IMR-90 (cell line): ENCODE results near the gene PHF5A. TPM values are rescaled to one million over a fixed set of nuclear protein-coding genes. Genes with fewer than 3 reads are reported as not detected.

Experiments
- ATAC-seq: fragments of 200-7000 bp; cut with Tn5 transposase; 2 replicates; pipeline ENCODE4 v1.9.1; 2020; ENCODE audit warnings: low read depth, mild to moderate bottlenecking, moderate library complexity
- BruUV-seq: library from RNA; stranded (reverse); fragments of 400-500 nt; replicated peaks from 2 replicates; lab custom pipeline; 2021; lab: Mats Ljungman, UMichigan
- CTCF ChIA-PET: fragments of 300-600 bp; formaldehyde crosslinking; extraction: SDS; loops from one replicate; lab custom pipeline; 2021; ENCODE audit warnings: antibody characterized with exemption; lab: Yijun Ruan, JAX
- POLR2A ChIA-PET: fragments of 300-600 bp; sonication (Branson Sonifier 250); formaldehyde crosslinking; loops from one replicate; lab custom pipeline; 2022; ENCODE audit warnings: antibody characterized with exemption; ENCODE audit not compliant: unreplicated experiment; lab: Charles Lee
- DNase-seq: peaks from one replicate; pipeline ENCODE4 v3.0.0; 2013
- H2AFZ ChIP-seq: replicated peaks from 2 replicates; pipeline ENCODE3; 2013; ENCODE audit warnings: low read length, mild to moderate bottlenecking; ENCODE audit not compliant: poor library complexity
- H2AK5ac ChIP-seq: 2 replicates; pipeline ENCODE4 v1.6.1; 2013; ENCODE audit warnings: low read depth, low read length, inconsistent platforms
- H2AK9ac ChIP-seq: replicated peaks from 2 replicates; pipeline ENCODE3; 2013; ENCODE audit warnings: mild to moderate bottlenecking, low read depth, low read length, moderate library complexity; ENCODE audit not compliant: poor library complexity
- H2BK120ac ChIP-seq: 2 replicates; pipeline ENCODE4 v1.6.1; 2013; ENCODE audit warnings: low read depth, low read length, inconsistent platforms
- H2BK15ac ChIP-seq: 3 replicates; pipeline ENCODE4 v1.6.1; 2013; ENCODE audit warnings: low read depth, low read length, inconsistent platforms
- H2BK20ac ChIP-seq: 2 replicates; pipeline ENCODE4 v1.6.1; 2013; ENCODE audit warnings: low read depth, mild to moderate bottlenecking, inconsistent platforms, low read length, moderate library complexity
- H2BK5ac ChIP-seq: 2 replicates; pipeline ENCODE4 v1.6.1; 2013; ENCODE audit warnings: mild to moderate bottlenecking, low read depth, low read length, inconsistent platforms; ENCODE audit not compliant: poor library complexity, severe bottlenecking
- H3K14ac ChIP-seq: replicated peaks from 2 replicates; pipeline ENCODE4 v1.6.1; 2013; ENCODE audit warnings: low read depth, low read length, inconsistent platforms
- H3K18ac ChIP-seq: 2 replicates; pipeline ENCODE4 v1.6.1; 2013; ENCODE audit warnings: low read depth, low read length, control low read depth
- H3K23ac ChIP-seq: 2 replicates; pipeline ENCODE4 v1.6.1; 2013; ENCODE audit warnings: low read depth, low read length, inconsistent platforms
- H3K27ac ChIP-seq: 2 replicates; pipeline ENCODE4 v1.5.1; 2013; ENCODE audit warnings: mild to moderate bottlenecking, control low read depth, low read length; ENCODE audit not compliant: insufficient read depth
- H3K27me3 ChIP-seq: 2 replicates; pipeline ENCODE4 v1.6.1; 2013; ENCODE audit warnings: low read length; ENCODE audit not compliant: control insufficient read depth, insufficient read depth
- H3K36me3 ChIP-seq: 2 replicates; pipeline ENCODE4 v1.6.1; 2013; ENCODE audit warnings: low read length, mixed read lengths; ENCODE audit not compliant: control insufficient read depth, insufficient read depth
- H3K4ac ChIP-seq: 2 replicates; pipeline ENCODE4 v1.6.1; 2013; ENCODE audit warnings: low read depth, low read length, inconsistent platforms
- H3K4me1 ChIP-seq: 2 replicates; pipeline ENCODE4 v1.6.1; 2013; ENCODE audit warnings: low read length, mixed read lengths; ENCODE audit not compliant: control insufficient read depth, insufficient read depth
- H3K4me2 ChIP-seq: 2 replicates; pipeline ENCODE4 v1.6.1; 2013; ENCODE audit warnings: low read depth, mild to moderate bottlenecking, control low read depth, low read length, moderate library complexity
- H3K4me3 ChIP-seq: 2 replicates; pipeline ENCODE4 v1.5.1; 2013; ENCODE audit warnings: low read depth, mild to moderate bottlenecking, control low read depth, low read length, moderate library complexity; ENCODE audit not compliant: insufficient read depth
- H3K56ac ChIP-seq: 2 replicates; pipeline ENCODE4 v1.6.1; 2013; ENCODE audit warnings: low read length, inconsistent platforms; ENCODE audit not compliant: insufficient read depth; ENCODE audit errors: extremely low read depth
- H3K79me1 ChIP-seq, 2 experiments: 2 replicates each; pipeline ENCODE4 v1.6.1; 2013; ENCODE audit warnings: low read length in 2 of 2, inconsistent platforms in 1 of 2, low read depth in 1 of 2
- H3K9ac ChIP-seq: 2 replicates; pipeline ENCODE4 v1.6.1; 2013; ENCODE audit warnings: low read depth, low read length, control low read depth
- H3K9me1 ChIP-seq: 2 replicates; pipeline ENCODE4 v1.6.1; 2013; ENCODE audit warnings: low read length, inconsistent platforms; ENCODE audit not compliant: insufficient read depth
- H3K9me3 ChIP-seq: 2 replicates; pipeline ENCODE4 v1.6.1; 2013; ENCODE audit warnings: low read length; ENCODE audit not compliant: control insufficient read depth, insufficient read depth
- H4K20me1 ChIP-seq: 2 replicates; pipeline ENCODE4 v1.6.1; 2013; ENCODE audit warnings: low read length, inconsistent platforms; ENCODE audit not compliant: insufficient read depth
- H4K5ac ChIP-seq: 2 replicates; pipeline ENCODE4 v1.6.1; 2013; ENCODE audit warnings: mild to moderate bottlenecking, low read depth, low read length, control low read depth
- H4K8ac ChIP-seq, 2 experiments: 2 replicates each; pipeline ENCODE4 v1.6.1; 2013; ENCODE audit warnings: low read depth in 2 of 2, low read length in 2 of 2, control low read depth in 1 of 2, inconsistent platforms in 1 of 2
- H4K91ac ChIP-seq: 2 replicates; pipeline ENCODE4 v1.6.1; 2013; ENCODE audit warnings: low read depth, low read length, inconsistent platforms; ENCODE audit not compliant: insufficient read depth
- ELK1 ChIP-seq: fragments of 150-350 bp; IDR thresholded peaks from 2 replicates; pipeline ENCODE4 v1.6.1; 2016; ENCODE audit warnings: low read depth, mild to moderate bottlenecking, low read length, moderate library complexity, borderline replicate concordance
- MAZ ChIP-seq: IDR thresholded peaks from 2 replicates; pipeline ENCODE4 v1.6.1; 2012; ENCODE audit warnings: low read depth, mild to moderate bottlenecking, low read length, improper control_type of control experiment, moderate library complexity, borderline replicate concordance
- WGBS, 2 experiments: methylation state at CpG; one replicate each; pipeline versions ENCODE4 v1.1.5 to v1.1.7; 2013; ENCODE audit warnings: missing lambda C conversion rate in 2 of 2; ENCODE audit not compliant: insufficient read length in 1 of 2; ENCODE audit errors: extremely low coverage in 2 of 2; 5-methylcytosine and 5-hydroxymethylcytosine counted together
- dilution Hi-C: fragments of 300-500 bp; cut with HindIII; formaldehyde crosslinking; loops from one replicate; pipeline ENCODE4 v1.14.3; 2018; ENCODE audit warnings: low sequenced_read_pairs; ENCODE audit not compliant: unreplicated experiment
- in situ Hi-C: fragments of 300-500 bp; cut with MboI; formaldehyde crosslinking; loops from 3 replicates; pipeline ENCODE4 v1.14.3; 2019; ENCODE audit warnings: low sequenced_read_pairs, inconsistent platforms, mixed read lengths
- intact Hi-C: fragments of 100-400 bp; cut with micrococcal nuclease; formaldehyde crosslinking; loops from 2 replicates; pipeline ENCODE4 v1.10.0; 2022
- polyA plus RNA-seq, 3 experiments: library from polyadenylated mRNA; depleted of rRNA; stranded (reverse); fragments of >200 nt; gene quantifications; 2 replicates each; pipeline ENCODE4 v1.2.3, GENCODE V29; 2012; ENCODE audit warnings: low replicate concordance in 1 of 3
- total RNA-seq: library from RNA; depleted of rRNA; stranded (reverse); fragments of >200 nt; gene quantifications from 2 replicates; pipeline ENCODE4 v1.2.3, GENCODE V29; 2012

PHF5A gene
- total and polyA plus RNA-seq, 2 of the 4 experiments (the other 2 are of a cell fraction) = 50.9 to 54.9 TPM

- POLR2A ChIA-PET = no interaction called here
Observed at GRCh38 chr22:41436322-41437113, 32.0 kb downstream of the PHF5A start.

More at GRCh38 chr22:41436322-41437113, 32.0 kb downstream of the PHF5A start:
- Histone ChIP-seq H3K27me3 (no peaks in the 10 kb centered on the region), H2BK15ac (no peak overlapping the region), H4K91ac (no peak overlapping the region), H3K4me2 (no peak overlapping the region), H3K27ac (no peak overlapping the region), H3K14ac (no peak overlapping the region), H3K4ac (no peak overlapping the region), H3K36me3 (peaks cover 55% of the 10 kb centered on the region), H4K5ac (no peak overlapping the region), H2BK120ac (no peak overlapping the region), H2AFZ (no peak overlapping the region), H3K18ac (no peak overlapping the region), H3K9me3 (no peaks in the 10 kb centered on the region), H3K23ac (no peak overlapping the region), H3K4me1 (no peaks in the 10 kb centered on the region), H2AK9ac (no peak overlapping the region), H2AK5ac (no peak overlapping the region), H2BK5ac (no peak overlapping the region), H4K8ac (no peak overlapping the region), H3K9ac (no peak overlapping the region), H3K79me1 (peaks cover 30 to 78% of the 10 kb centered on the region in 2 experiments), H3K4me3 (no peak overlapping the region), H3K56ac (no peak overlapping the region), H2BK20ac (no peak overlapping the region), H4K20me1 (peaks cover 91% of the 10 kb centered on the region), H3K9me1 (peaks cover 7% of the 10 kb centered on the region)
- CTCF ChIA-PET = interaction anchor here (0.6 kb wide), 1 partner anchor 31 kb away, joined by 4 read pairs; no protein-coding TSS in a partner anchor
- no TSS peak for BruUV-seq
- dilution Hi-C loops (no loop called here), in situ Hi-C loops (no loop called here), intact Hi-C loops (no loop called here)
- TF ChIP-seq MAZ (no peak), ELK1 (no peak)
- DNase-seq = no peak
- 62% methylated on average over 3 of the region's 23 CpGs; no CpG with 5 or more reads in 1 of the 2 experiments for WGBS, 2 experiments
- ATAC-seq = no peak
